IMR-90 (cell line): ENCODE measurements around the gene ZNF112. TPM values are rescaled to one million over a fixed set of nuclear protein-coding genes. Genes with fewer than 3 reads are reported as not detected.

ENCODE experiments used
- ATAC-seq: fragments of 200-7000 bp; cut with Tn5 transposase; 2 replicates; pipeline ENCODE4 v1.9.1; 2020; ENCODE audit warnings: low read depth, mild to moderate bottlenecking, moderate library complexity
- BruUV-seq: library from RNA; stranded (reverse); fragments of 400-500 nt; replicated peaks from 2 replicates; lab custom pipeline; 2021; lab: Mats Ljungman, UMichigan
- CTCF ChIA-PET: fragments of 300-600 bp; formaldehyde crosslinking; extraction: SDS; loops from one replicate; lab custom pipeline; 2021; ENCODE audit warnings: antibody characterized with exemption; lab: Yijun Ruan, JAX
- POLR2A ChIA-PET: fragments of 300-600 bp; sonication (Branson Sonifier 250); formaldehyde crosslinking; loops from one replicate; lab custom pipeline; 2022; ENCODE audit warnings: antibody characterized with exemption; ENCODE audit not compliant: unreplicated experiment; lab: Charles Lee
- DNase-seq: peaks from one replicate; pipeline ENCODE4 v3.0.0; 2013
- H2AFZ ChIP-seq: replicated peaks from 2 replicates; pipeline ENCODE3; 2013; ENCODE audit warnings: low read length, mild to moderate bottlenecking; ENCODE audit not compliant: poor library complexity
- H2AK5ac ChIP-seq: 2 replicates; pipeline ENCODE4 v1.6.1; 2013; ENCODE audit warnings: low read depth, low read length, inconsistent platforms
- H2AK9ac ChIP-seq: replicated peaks from 2 replicates; pipeline ENCODE3; 2013; ENCODE audit warnings: mild to moderate bottlenecking, low read depth, low read length, moderate library complexity; ENCODE audit not compliant: poor library complexity
- H2BK120ac ChIP-seq: 2 replicates; pipeline ENCODE4 v1.6.1; 2013; ENCODE audit warnings: low read depth, low read length, inconsistent platforms
- H2BK15ac ChIP-seq: 3 replicates; pipeline ENCODE4 v1.6.1; 2013; ENCODE audit warnings: low read depth, low read length, inconsistent platforms
- H2BK20ac ChIP-seq: 2 replicates; pipeline ENCODE4 v1.6.1; 2013; ENCODE audit warnings: low read depth, mild to moderate bottlenecking, inconsistent platforms, low read length, moderate library complexity
- H2BK5ac ChIP-seq: 2 replicates; pipeline ENCODE4 v1.6.1; 2013; ENCODE audit warnings: mild to moderate bottlenecking, low read depth, low read length, inconsistent platforms; ENCODE audit not compliant: poor library complexity, severe bottlenecking
- H3K14ac ChIP-seq: replicated peaks from 2 replicates; pipeline ENCODE4 v1.6.1; 2013; ENCODE audit warnings: low read depth, low read length, inconsistent platforms
- H3K18ac ChIP-seq: 2 replicates; pipeline ENCODE4 v1.6.1; 2013; ENCODE audit warnings: low read depth, low read length, control low read depth
- H3K23ac ChIP-seq: 2 replicates; pipeline ENCODE4 v1.6.1; 2013; ENCODE audit warnings: low read depth, low read length, inconsistent platforms
- H3K27ac ChIP-seq: 2 replicates; pipeline ENCODE4 v1.5.1; 2013; ENCODE audit warnings: mild to moderate bottlenecking, control low read depth, low read length; ENCODE audit not compliant: insufficient read depth
- H3K27me3 ChIP-seq: 2 replicates; pipeline ENCODE4 v1.6.1; 2013; ENCODE audit warnings: low read length; ENCODE audit not compliant: control insufficient read depth, insufficient read depth
- H3K36me3 ChIP-seq: 2 replicates; pipeline ENCODE4 v1.6.1; 2013; ENCODE audit warnings: low read length, mixed read lengths; ENCODE audit not compliant: control insufficient read depth, insufficient read depth
- H3K4ac ChIP-seq: 2 replicates; pipeline ENCODE4 v1.6.1; 2013; ENCODE audit warnings: low read depth, low read length, inconsistent platforms
- H3K4me1 ChIP-seq: 2 replicates; pipeline ENCODE4 v1.6.1; 2013; ENCODE audit warnings: low read length, mixed read lengths; ENCODE audit not compliant: control insufficient read depth, insufficient read depth
- H3K4me2 ChIP-seq: 2 replicates; pipeline ENCODE4 v1.6.1; 2013; ENCODE audit warnings: low read depth, mild to moderate bottlenecking, control low read depth, low read length, moderate library complexity
- H3K4me3 ChIP-seq: 2 replicates; pipeline ENCODE4 v1.5.1; 2013; ENCODE audit warnings: low read depth, mild to moderate bottlenecking, control low read depth, low read length, moderate library complexity; ENCODE audit not compliant: insufficient read depth
- H3K56ac ChIP-seq: 2 replicates; pipeline ENCODE4 v1.6.1; 2013; ENCODE audit warnings: low read length, inconsistent platforms; ENCODE audit not compliant: insufficient read depth; ENCODE audit errors: extremely low read depth
- H3K79me1 ChIP-seq, 2 experiments: 2 replicates each; pipeline ENCODE4 v1.6.1; 2013; ENCODE audit warnings: low read length in 2 of 2, inconsistent platforms in 1 of 2, low read depth in 1 of 2
- H3K9ac ChIP-seq: 2 replicates; pipeline ENCODE4 v1.6.1; 2013; ENCODE audit warnings: low read depth, low read length, control low read depth
- H3K9me1 ChIP-seq: 2 replicates; pipeline ENCODE4 v1.6.1; 2013; ENCODE audit warnings: low read length, inconsistent platforms; ENCODE audit not compliant: insufficient read depth
- H3K9me3 ChIP-seq: 2 replicates; pipeline ENCODE4 v1.6.1; 2013; ENCODE audit warnings: low read length; ENCODE audit not compliant: control insufficient read depth, insufficient read depth
- H4K20me1 ChIP-seq: 2 replicates; pipeline ENCODE4 v1.6.1; 2013; ENCODE audit warnings: low read length, inconsistent platforms; ENCODE audit not compliant: insufficient read depth
- H4K5ac ChIP-seq: 2 replicates; pipeline ENCODE4 v1.6.1; 2013; ENCODE audit warnings: mild to moderate bottlenecking, low read depth, low read length, control low read depth
- H4K8ac ChIP-seq, 2 experiments: 2 replicates each; pipeline ENCODE4 v1.6.1; 2013; ENCODE audit warnings: low read depth in 2 of 2, low read length in 2 of 2, control low read depth in 1 of 2, inconsistent platforms in 1 of 2
- H4K91ac ChIP-seq: 2 replicates; pipeline ENCODE4 v1.6.1; 2013; ENCODE audit warnings: low read depth, low read length, inconsistent platforms; ENCODE audit not compliant: insufficient read depth
- BHLHE40 ChIP-seq: fragments of 150-350 bp; IDR thresholded peaks from 2 replicates; pipeline ENCODE4 v1.6.1; 2016; ENCODE audit warnings: mild to moderate bottlenecking, low read depth, low read length
- FOS ChIP-seq: fragments of 150-350 bp; IDR thresholded peaks from 2 replicates; pipeline ENCODE4 v1.6.1; 2016; ENCODE audit warnings: low read depth, low read length
- WGBS, 2 experiments: methylation state at CpG; one replicate each; pipeline versions ENCODE4 v1.1.5 to v1.1.7; 2013; ENCODE audit warnings: missing lambda C conversion rate in 2 of 2; ENCODE audit not compliant: insufficient read length in 1 of 2; ENCODE audit errors: extremely low coverage in 2 of 2; 5-methylcytosine and 5-hydroxymethylcytosine counted together
- dilution Hi-C: fragments of 300-500 bp; cut with HindIII; formaldehyde crosslinking; loops from one replicate; pipeline ENCODE4 v1.14.3; 2018; ENCODE audit warnings: low sequenced_read_pairs; ENCODE audit not compliant: unreplicated experiment
- in situ Hi-C: fragments of 300-500 bp; cut with MboI; formaldehyde crosslinking; loops from 3 replicates; pipeline ENCODE4 v1.14.3; 2019; ENCODE audit warnings: low sequenced_read_pairs, inconsistent platforms, mixed read lengths
- intact Hi-C: fragments of 100-400 bp; cut with micrococcal nuclease; formaldehyde crosslinking; loops from 2 replicates; pipeline ENCODE4 v1.10.0; 2022
- polyA plus RNA-seq, 3 experiments: library from polyadenylated mRNA; depleted of rRNA; stranded (reverse); fragments of >200 nt; gene quantifications; 2 replicates each; pipeline ENCODE4 v1.2.3, GENCODE V29; 2012; ENCODE audit warnings: low replicate concordance in 1 of 3
- total RNA-seq: library from RNA; depleted of rRNA; stranded (reverse); fragments of >200 nt; gene quantifications from 2 replicates; pipeline ENCODE4 v1.2.3, GENCODE V29; 2012

ZNF112 gene
- total and polyA plus RNA-seq, 2 of the 4 experiments (the other 2 are of a cell fraction): 2.1 to 7.7 TPM

- H2BK5ac ChIP-seq: no peak overlapping the region
- no peak overlapping the region for H4K91ac ChIP-seq
- no peak overlapping the region for H2BK120ac ChIP-seq
- H3K56ac ChIP-seq: no peak overlapping the region
- WGBS, 2 experiments: no CpG with 5 or more reads among the region's 4 CpGs
- peaks cover 14% of the 10 kb centered on the region for H3K9me3 ChIP-seq
- H4K8ac ChIP-seq: no peak overlapping the region
- intact Hi-C loops: no loop called here
- no peaks in the 10 kb centered on the region for H3K9me1 ChIP-seq
- no peak for ATAC-seq
- in situ Hi-C loops: no loop called here
- H3K79me1 ChIP-seq: no peaks in the 10 kb centered on the region
- H4K20me1 ChIP-seq: no peaks in the 10 kb centered on the region
- no peaks in the 10 kb centered on the region for H3K4me1 ChIP-seq
- H2BK20ac ChIP-seq: no peak overlapping the region
- TF ChIP-seq BHLHE40 (no peak), FOS (no peak)
- H3K9ac ChIP-seq: no peak overlapping the region
- no peak overlapping the region for H3K4me3 ChIP-seq
- H3K36me3 ChIP-seq: 0 out of 2 replicates have a peak, but pooled peaks cover 1% of the 10 kb centered on the region
- no peak overlapping the region for H3K18ac ChIP-seq
- H2AFZ ChIP-seq: no peak overlapping the region
- H3K27me3 ChIP-seq: no peaks in the 10 kb centered on the region
- H4K5ac ChIP-seq: no peak overlapping the region
- no peak overlapping the region for H3K4me2 ChIP-seq
- no peak overlapping the region for H2AK9ac ChIP-seq
- dilution Hi-C loops: no loop called here
- ChIA-PET CTCF (no interaction called here), POLR2A (no interaction called here)
- BruUV-seq: no TSS peak
- H3K14ac ChIP-seq: no peak overlapping the region
- H3K23ac ChIP-seq: no peak overlapping the region
- no peak overlapping the region for H3K4ac ChIP-seq
- H2AK5ac ChIP-seq: no peak overlapping the region
- H3K27ac ChIP-seq: no peak overlapping the region
- DNase-seq: peak; percentile 7
- H2BK15ac ChIP-seq: no peak overlapping the region
Observed at GRCh38 chr19:44278181-44278690, 78.2 kb downstream of the ZNF112 start.
